ENCODE results near the gene VSTM5.

Gene VSTM5

GRCh38 chr11:93849201-93849600 lies 1.2 kb downstream of the VSTM5 start:
- peak overlapping the region; percentile 92 for H3K27ac ChIP-seq
- TF ChIP-seq CTCF (conservative IDR thresholded peaks at IDR 0.05), result no peak

- no peak overlapping the region for H3K27ac ChIP-seq
- TF ChIP-seq CTCF (conservative IDR thresholded peaks at IDR 0.05), result no peak
Observed at GRCh38 chr11:93846411-93846810, 4.0 kb downstream of the VSTM5 start.

GRCh38 chr11:93845181-93846092 lies 5.0 kb downstream of the VSTM5 start:
- H3K27ac ChIP-seq, result no peak overlapping the region
- TF ChIP-seq CTCF (conservative IDR thresholded peaks at IDR 0.05), result no peak

DNA sequence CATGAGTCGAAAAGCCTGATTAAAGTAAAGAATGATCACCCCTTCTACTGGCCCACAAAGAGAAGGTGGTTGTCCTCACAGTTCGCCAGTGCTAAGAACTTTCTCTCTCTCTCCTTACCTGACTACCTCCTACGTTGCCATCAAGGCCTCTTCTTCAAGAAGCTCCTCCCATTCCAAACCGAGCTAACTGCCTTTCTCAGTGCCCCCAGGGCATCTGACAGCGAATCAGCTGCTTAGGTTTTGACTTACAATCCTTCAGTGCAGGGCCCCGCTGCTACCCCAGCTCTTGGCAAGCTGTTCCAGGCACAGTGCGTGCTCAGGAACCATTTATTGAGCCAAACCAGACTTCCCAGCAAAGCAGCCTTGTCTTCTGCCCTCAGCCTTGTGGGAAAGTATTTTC lies 5.8 kb downstream of the VSTM5 start:
- no peak overlapping the region for H3K27ac ChIP-seq
- TF ChIP-seq CTCF (conservative IDR thresholded peaks at IDR 0.05), result no peak

DNA sequence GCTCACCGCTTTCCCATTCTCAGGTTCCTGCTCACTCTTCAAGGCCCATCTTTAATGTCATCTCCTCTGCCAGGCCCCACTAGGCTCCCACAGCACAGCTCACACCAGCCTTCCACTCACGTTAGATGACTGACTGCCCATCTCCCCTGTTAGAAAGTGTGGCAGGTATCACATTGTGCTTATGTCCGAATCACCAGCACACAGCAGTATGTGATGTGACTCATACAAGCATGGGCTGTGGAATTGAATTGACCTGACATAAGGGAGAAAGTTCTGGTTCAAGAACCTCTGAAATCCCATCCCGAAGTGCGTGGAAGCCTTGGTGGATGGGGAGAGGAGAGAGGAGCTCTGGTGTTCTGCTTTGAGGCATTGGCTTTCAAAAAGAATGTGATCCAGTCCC lies 6.5 kb downstream of the VSTM5 start:
- H3K27ac ChIP-seq, result no peak overlapping the region
- TF ChIP-seq CTCF (conservative IDR thresholded peaks at IDR 0.05), result no peak

DNA sequence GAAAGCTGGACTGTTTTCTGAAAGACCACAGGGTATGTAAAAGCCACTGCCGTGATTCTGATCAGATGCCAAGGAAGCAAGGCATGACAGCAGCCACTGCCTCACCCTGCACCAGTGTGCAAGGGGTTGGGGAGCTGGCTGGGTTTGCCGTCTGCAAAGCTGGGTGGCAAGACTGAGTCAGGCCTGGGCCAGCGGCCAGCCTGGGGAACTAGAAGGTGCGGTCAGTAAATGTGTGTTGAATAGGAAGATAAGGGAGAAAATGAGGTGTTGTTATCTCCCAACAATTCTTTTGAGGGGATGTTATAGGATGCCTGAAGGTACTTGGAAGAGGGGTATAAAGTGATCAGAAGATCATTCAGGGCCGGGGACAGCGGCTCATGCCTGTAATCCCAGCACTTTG lies 8.0 kb downstream of the VSTM5 start:
- no peak overlapping the region for H3K27ac ChIP-seq
- no peak for TF ChIP-seq CTCF (conservative IDR thresholded peaks at IDR 0.05)

DNA sequence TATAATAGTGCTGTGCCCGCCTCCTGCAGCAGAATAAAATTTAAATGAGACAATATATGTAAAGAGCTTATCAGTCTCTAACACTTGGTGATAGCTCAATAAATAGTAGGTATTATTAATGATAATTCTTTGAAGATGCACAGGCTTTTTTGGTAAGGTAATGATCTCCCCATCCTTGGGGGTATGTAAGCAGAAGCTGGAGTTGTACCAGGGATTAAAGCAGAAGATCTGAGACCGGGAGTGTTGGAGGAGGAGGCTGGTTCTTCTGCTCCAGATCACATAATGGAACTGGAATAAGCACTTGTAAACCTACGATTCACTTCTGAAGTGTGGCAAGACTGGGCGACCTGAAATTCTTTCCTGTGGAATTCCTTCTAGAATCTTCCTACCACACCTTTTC lies 8.4 kb downstream of the VSTM5 start:
- no peak for TF ChIP-seq CTCF (conservative IDR thresholded peaks at IDR 0.05)
- no peak overlapping the region for H3K27ac ChIP-seq

Data from VCaP (cell line).